Duodenal mucosa (tissue), 2 donors: ENCODE results near the gene SGMS1.

ENCODE experiments used
- H3K27ac ChIP-seq: one replicate; pipeline ENCODE4 v1.7.0; 2013; ENCODE audit warnings: low read depth, low read length
- H3K27me3 ChIP-seq, 2 donors: one replicate each; pipeline ENCODE4 v1.7.0; 2013; ENCODE audit warnings: low read length in 2 of 2, control low read depth in 1 of 2; ENCODE audit not compliant: insufficient read depth in 2 of 2, control insufficient read depth in 1 of 2
- H3K36me3 ChIP-seq, 2 donors: one replicate each; pipeline ENCODE4 v1.7.0; 2013; ENCODE audit warnings: low read length in 2 of 2, control low read depth in 1 of 2; ENCODE audit not compliant: insufficient read depth in 2 of 2, control insufficient read depth in 1 of 2
- H3K4me1 ChIP-seq, 2 donors: one replicate each; pipeline ENCODE4 v1.7.0; 2013; ENCODE audit warnings: low read length in 2 of 2, control low read depth in 1 of 2; ENCODE audit not compliant: insufficient read depth in 2 of 2, control insufficient read depth in 1 of 2
- H3K4me3 ChIP-seq, 2 donors: one replicate each; pipeline ENCODE4 v1.7.0; 2013; ENCODE audit warnings: low read length in 2 of 2, low read depth in 1 of 2
- H3K9ac ChIP-seq, 2 donors: one replicate each; pipeline ENCODE4 v1.7.0; 2013; ENCODE audit warnings: low read length in 2 of 2, low read depth in 1 of 2
- H3K9me3 ChIP-seq, 2 donors: one replicate each; pipeline ENCODE4 v1.7.0; 2013; ENCODE audit warnings: low read length in 2 of 2, control low read depth in 1 of 2; ENCODE audit not compliant: control insufficient read depth in 1 of 2

The SGMS1 gene

DNA sequence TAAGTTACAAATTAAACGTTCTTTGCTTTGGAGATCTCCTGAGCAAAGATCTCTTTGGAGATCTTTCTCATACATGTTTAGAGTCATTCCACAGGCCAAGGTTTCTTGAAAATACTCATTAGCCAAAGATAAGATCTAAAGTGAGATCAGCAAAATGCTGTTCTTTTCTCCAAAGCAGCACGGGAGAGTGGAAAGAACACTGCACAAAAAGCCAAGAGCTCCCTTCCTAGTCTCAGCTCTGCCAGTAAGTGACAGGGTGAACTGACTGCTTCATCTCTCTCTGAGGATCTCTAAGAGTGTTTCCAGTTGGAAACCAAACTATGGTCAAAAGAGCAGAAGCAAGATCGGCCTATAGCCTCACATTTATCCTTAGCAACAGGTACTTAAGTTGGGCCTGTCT, 204.0 kb downstream of the SGMS1 start:
- H3K4me1 ChIP-seq: peaks cover 13 to 24% of the 10 kb centered on the region in 2 donors
- H3K36me3 ChIP-seq: no peaks in the 10 kb centered on the region
- H3K4me3 ChIP-seq: no peak overlapping the region
- no peak overlapping the region for H3K27ac ChIP-seq
- no peak overlapping the region for H3K9ac ChIP-seq
- no peaks in the 10 kb centered on the region for H3K27me3 ChIP-seq
- H3K9me3 ChIP-seq: no peaks in the 10 kb centered on the region

DNA sequence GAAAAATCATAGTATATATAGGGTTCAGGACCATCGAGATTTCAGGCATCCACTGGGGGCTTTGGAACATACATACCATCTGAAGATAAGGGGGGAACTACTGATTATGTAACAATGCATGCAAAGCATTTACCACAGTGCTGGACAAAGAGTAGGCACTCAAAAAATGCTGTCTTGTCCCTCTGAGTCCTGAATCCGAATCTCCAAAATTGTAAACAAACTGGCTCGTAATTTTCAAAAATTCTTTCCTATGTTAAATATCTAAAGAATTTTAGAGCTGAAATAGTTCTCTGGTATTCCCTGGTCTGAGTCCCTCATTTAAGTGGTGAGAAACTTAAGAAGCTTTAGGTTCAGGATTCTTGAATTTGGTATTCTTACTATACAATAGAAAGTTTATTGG, 204.7 kb downstream of the SGMS1 start:
- Histone ChIP-seq H3K36me3 (no peaks in the 10 kb centered on the region), H3K4me3 (no peak overlapping the region), H3K9ac (no peak overlapping the region), H3K27ac (no peak overlapping the region), H3K9me3 (no peaks in the 10 kb centered on the region), H3K27me3 (no peaks in the 10 kb centered on the region), H3K4me1 (peaks cover 19 to 24% of the 10 kb centered on the region in 2 donors)

DNA sequence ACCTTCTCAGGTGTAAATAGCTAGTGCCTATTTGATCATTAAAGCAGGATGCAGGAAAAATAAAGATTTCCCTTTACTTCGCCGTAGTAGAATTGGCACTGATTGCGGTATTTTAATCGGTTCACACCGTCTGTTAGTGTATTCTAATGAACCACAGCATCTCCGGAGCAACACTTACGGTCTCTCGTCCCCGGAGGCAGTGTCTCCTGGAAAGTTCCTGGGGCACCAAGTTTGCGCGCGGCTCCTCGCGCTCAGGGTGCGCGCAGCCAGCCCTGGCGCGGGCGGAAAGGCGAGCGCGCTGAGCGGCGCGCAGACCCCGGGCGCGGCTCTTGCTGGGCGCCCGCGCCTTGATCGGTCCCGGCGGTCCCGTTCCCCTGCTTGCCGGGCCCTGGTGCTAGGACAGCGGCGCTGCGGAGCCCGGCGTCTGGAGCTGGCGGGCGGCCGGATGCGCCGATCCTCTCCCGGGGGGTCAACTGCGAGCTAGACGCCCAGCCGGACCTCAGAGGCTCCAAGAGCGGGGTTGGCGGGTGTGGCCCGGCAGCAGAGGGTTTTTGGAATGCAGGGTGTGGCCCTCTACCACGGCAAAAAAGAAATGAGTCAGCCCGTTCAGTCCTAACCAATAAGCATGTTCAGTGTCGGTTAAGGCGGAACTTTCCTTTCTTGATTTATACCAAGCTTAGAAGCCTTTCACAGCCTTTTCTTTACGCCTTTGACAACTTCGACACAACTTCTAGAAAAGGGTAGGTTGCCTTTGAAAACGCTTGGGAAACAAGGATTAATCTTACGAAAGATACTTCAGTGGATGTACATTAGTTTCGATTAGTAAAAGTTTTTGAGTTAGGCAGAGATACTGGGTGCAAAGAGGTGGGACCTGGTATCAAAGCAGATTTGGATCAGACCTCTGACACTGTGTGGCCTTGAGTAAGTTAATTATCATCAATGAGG, 205.6 kb downstream of the SGMS1 start:
- H3K9me3 ChIP-seq: no peaks in the 10 kb centered on the region
- no peaks in the 10 kb centered on the region for H3K36me3 ChIP-seq
- peak overlapping the region; percentile 78 to 88 for H3K9ac ChIP-seq
- H3K4me1 ChIP-seq: peaks cover 24 to 29% of the 10 kb centered on the region in 2 donors
- H3K4me3 ChIP-seq: peak overlapping the region; percentile 92 to 94
- no peaks in the 10 kb centered on the region for H3K27me3 ChIP-seq
- H3K27ac ChIP-seq: peak overlapping the region; percentile 78

DNA sequence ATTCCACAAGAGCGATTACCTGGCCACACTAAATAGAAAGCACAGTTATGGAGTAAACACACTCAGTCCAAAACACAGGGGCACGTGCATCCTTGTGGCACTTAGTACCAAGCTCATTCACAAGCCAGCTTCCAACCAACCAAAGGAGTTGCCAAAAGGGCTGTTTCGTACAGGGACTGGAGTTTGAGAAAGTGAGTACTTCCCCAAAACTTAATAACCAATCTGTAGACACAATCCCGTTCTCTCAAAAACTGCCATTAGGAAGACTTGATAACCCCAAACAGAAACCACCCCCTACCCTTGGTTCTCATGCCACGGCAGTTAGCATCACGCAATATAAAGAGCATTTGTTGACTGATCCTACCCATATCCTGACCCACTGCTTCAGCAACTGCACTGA, 206.3 kb downstream of the SGMS1 start:
- peaks cover 25 to 33% of the 10 kb centered on the region in 2 donors for H3K4me1 ChIP-seq
- H3K9ac ChIP-seq: peak overlapping the region; percentile 78 to 88
- peak overlapping the region; percentile 92 to 94 for H3K4me3 ChIP-seq

DNA sequence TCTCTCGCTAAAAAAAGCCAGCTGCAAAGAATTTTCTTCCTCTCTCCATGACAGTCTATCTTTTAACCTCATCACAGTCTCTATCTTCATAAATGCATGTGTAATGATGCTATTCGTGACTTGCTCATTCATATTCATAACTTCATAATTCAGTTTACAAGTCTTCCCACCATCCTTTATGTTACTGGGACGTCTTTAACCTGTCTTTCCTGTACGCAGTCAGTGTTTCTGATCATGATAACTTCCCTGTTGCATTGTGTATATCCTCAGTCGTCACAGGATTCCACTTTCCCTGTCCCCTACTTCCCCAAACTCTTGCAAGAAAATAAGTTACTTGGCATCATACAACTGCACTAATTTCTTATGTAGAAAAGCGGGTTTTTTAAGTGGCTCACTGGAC, 206.9 kb downstream of the SGMS1 start:
- no peaks in the 10 kb centered on the region for H3K9me3 ChIP-seq
- no peaks in the 10 kb centered on the region for H3K36me3 ChIP-seq
- no peak overlapping the region for H3K27ac ChIP-seq
- peaks cover 25 to 38% of the 10 kb centered on the region in 2 donors for H3K4me1 ChIP-seq
- H3K9ac ChIP-seq: peak overlapping the region in 1 of 2 donors; percentile 10
- peak overlapping the region; percentile 3 to 92 for H3K4me3 ChIP-seq
- no peaks in the 10 kb centered on the region for H3K27me3 ChIP-seq

More for the DNA sequence above, 206.3 kb downstream of the SGMS1 start:
- peak overlapping the region; percentile 78 for H3K27ac ChIP-seq
- no peaks in the 10 kb centered on the region for H3K36me3 ChIP-seq
- H3K9me3 ChIP-seq: no peaks in the 10 kb centered on the region
- no peaks in the 10 kb centered on the region for H3K27me3 ChIP-seq

DNA sequence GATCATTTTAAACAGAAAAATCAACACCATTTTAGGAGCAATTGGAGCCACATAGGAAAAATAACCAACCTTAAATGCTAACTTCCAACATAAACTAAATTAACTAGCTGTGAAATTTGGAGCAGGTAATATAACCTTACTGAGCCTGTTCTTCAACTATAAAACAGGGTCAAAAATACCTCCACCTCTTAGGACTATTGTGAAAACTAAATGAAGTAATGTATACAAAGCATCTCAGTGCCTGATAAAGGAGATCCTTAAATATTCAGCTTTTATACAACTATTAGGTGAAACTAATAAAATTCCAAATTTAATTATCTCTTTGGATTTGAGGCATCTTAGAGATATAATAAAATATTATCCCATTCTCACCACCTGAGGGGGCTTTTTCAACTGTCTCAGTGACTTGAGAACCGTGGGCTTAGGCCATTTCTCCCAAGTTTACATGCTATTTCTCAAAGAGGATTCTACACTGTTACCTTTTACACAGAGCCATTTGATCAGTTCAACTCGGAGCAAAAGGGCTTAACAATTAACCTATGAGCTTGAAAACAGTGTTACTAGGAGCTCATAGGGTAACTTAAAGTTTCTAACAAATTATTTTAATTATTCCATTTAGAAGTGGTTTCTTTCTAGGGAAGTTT, 207.5 kb downstream of the SGMS1 start:
- no peaks in the 10 kb centered on the region for H3K36me3 ChIP-seq
- no peak overlapping the region for H3K27ac ChIP-seq
- no peak overlapping the region for H3K9ac ChIP-seq
- H3K4me3 ChIP-seq: peak overlapping the region; percentile 24 to 52
- H3K27me3 ChIP-seq: no peaks in the 10 kb centered on the region
- peaks cover 25 to 33% of the 10 kb centered on the region in 2 donors for H3K4me1 ChIP-seq
- no peaks in the 10 kb centered on the region for H3K9me3 ChIP-seq

DNA sequence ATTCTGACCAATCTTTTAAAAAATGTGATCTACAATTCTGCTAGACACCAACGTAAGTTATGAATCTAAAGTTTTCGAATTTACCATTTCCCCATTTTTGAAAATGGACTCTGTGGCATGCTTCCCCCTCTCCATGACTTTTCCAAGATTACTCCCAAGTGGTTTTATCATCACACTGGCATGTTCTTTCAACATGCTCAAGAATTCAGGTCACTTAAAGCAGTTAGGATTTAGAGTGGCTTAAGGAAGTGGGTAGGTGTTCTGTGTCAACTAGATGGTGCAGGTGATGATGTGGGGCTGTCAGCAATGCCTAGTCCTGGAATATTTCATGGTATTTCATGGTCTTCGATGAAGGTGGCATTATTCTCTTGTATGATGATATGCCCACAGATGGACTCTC, 208.5 kb downstream of the SGMS1 start:
- Histone ChIP-seq H3K27ac (no peak overlapping the region), H3K4me3 (peak overlapping the region; percentile 24 to 52), H3K9me3 (no peaks in the 10 kb centered on the region), H3K36me3 (no peaks in the 10 kb centered on the region), H3K27me3 (no peaks in the 10 kb centered on the region), H3K4me1 (peaks cover 25 to 28% of the 10 kb centered on the region in 2 donors), H3K9ac (peak overlapping the region in 1 of 2 donors; percentile 17)

DNA sequence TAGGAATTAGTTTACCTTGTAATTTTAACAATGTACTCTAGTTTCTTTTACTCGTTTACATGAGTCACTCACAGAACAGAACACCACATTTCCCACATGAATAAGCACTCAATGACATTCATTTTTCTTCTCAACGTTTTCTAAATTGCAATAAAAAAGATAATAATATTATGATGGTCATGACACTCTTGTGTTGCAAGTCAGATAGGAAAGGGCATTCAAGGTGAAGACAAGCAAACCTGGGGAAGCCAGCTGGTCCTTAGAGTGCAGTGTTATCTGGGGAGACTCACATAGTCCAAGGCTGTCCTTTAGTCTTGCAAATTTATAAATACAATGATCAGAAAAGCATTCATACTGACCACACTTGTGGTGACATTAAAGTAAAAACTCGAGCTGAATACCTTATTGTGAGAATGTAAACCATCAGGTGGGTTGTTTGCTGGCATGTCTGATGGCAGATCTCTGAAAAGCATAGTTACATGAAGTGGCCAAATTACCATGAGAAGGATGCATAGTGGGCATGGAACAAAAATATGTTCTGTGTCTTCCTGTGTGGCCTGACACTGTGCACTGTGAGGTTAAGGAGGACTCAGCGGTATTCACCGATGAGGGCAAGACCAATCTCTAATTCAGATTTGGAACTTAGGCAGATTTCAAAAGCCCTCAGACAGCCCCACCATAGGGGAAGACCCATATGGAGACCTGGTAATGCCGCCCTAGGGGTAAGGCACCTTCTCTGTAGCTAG, 213.5 kb downstream of the SGMS1 start:
- Histone ChIP-seq H3K36me3 (no peaks in the 10 kb centered on the region), H3K27ac (no peak overlapping the region), H3K27me3 (no peaks in the 10 kb centered on the region), H3K9ac (no peak overlapping the region), H3K4me1 (peaks cover 13 to 24% of the 10 kb centered on the region in 2 donors), H3K9me3 (peaks cover 0 to 2% of the 10 kb centered on the region in 2 donors), H3K4me3 (no peak overlapping the region)

DNA sequence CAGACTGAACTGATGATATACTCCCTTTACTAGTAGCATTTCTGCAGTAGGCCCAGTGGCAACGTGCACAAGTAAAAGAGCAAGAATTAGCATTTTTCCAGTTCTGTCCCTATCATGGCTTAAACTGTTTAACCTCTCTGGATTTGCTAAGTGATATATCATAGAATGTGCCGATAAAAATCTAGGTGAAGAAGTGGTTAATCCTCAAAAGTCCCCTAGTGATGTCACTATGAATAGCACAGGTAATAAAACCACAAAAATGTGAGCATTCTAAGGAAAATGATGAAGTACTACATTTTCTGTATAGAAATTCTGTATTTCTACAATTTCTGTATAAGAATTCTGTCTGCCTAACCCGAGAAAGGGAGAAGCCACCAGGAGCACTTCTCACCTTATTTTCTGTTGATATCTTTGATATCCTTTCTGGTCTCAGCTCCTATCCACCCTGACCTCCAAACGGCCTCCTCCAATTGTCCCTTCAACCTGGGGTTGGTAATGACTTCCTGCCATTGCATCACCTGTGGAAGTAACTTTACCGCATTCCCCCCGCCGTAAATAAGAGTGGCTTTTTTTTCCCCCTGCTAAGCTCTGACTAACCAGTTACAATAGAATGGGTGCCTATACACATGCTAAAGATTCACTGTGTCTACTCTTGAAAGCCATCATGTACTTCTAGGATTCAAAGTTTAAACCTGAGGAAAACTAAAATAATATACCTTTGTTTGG, 216.5 kb downstream of the SGMS1 start:
- no peaks in the 10 kb centered on the region for H3K36me3 ChIP-seq
- no peaks in the 10 kb centered on the region for H3K27me3 ChIP-seq
- peaks cover 0 to 9% of the 10 kb centered on the region in 2 donors for H3K4me1 ChIP-seq
- H3K9ac ChIP-seq: no peak overlapping the region
- H3K4me3 ChIP-seq: no peak overlapping the region
- H3K27ac ChIP-seq: no peak overlapping the region
- H3K9me3 ChIP-seq: peaks cover 0 to 2% of the 10 kb centered on the region in 2 donors
